Esophagus squamous epithelium (tissue), 4 donors: ENCODE measurements around the gene CD109.

Experiments
- POLR2A ChIP-seq, 4 donors: fragments of 450-650 bp; IDR thresholded peaks; one replicate each; pipeline ENCODE4 v1.6.1; 2017; ENCODE audit warnings: antibody characterized with exemption in 4 of 4, mild to moderate bottlenecking in 4 of 4, moderate library complexity in 3 of 4
- TF ChIP-seq, protein P1 (sequence below), 6 experiments: fragments of 450-650 bp in 4 of 6; fragments of 200-600 bp in 2 of 6; sonication (generic) in 2 of 6; IDR thresholded peaks; one replicate each; pipeline ENCODE4 v1.5.1; 2016 to 2019; ENCODE audit warnings: antibody characterized with exemption in 6 of 6, mild to moderate bottlenecking in 4 of 6, moderate library complexity in 4 of 6

DNA sequence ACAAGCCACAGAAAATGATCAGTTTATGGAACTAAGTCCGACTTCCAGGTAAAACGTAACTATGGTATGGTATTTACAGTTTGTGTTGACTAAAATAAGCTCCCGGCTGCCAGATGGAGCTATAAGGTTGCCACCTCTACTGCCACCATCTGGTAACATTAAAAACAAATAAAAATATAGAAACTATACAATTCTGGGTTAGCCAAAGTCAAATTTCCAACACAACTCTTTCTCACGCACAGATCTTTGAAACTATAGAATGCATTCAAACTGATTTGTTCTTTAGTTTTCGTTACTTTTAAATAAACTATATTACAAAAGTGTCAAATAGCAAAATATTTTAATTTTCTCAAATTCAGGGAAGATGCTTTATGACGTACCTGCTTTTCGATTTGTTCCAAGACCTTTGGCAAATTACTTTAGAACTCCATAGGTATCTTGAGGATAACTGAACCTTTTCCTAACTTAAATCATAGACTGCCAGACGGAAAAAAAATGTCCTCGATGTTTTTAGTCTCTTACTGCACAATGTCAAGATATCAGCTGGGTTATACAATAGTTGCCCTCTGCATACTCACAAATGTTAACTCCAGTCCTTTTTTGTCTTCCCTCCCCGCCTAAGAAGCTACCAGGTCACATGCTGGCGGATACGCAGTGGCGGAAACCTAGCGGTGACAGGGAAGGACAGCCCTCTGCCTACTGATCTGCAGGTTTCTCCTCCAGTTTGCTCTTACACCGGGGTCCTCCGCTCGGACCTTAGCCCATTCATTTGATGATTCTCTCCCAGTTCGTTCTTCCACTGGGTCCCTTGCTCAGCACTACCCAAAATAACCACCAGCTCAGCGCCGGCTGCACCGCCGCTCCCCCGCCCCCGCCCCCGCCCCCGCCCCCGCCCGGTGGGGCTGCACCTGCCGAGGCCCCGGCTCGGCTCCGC, 43.1 kb upstream of the CD109 start:
- TF ChIP-seq, protein P1, sequence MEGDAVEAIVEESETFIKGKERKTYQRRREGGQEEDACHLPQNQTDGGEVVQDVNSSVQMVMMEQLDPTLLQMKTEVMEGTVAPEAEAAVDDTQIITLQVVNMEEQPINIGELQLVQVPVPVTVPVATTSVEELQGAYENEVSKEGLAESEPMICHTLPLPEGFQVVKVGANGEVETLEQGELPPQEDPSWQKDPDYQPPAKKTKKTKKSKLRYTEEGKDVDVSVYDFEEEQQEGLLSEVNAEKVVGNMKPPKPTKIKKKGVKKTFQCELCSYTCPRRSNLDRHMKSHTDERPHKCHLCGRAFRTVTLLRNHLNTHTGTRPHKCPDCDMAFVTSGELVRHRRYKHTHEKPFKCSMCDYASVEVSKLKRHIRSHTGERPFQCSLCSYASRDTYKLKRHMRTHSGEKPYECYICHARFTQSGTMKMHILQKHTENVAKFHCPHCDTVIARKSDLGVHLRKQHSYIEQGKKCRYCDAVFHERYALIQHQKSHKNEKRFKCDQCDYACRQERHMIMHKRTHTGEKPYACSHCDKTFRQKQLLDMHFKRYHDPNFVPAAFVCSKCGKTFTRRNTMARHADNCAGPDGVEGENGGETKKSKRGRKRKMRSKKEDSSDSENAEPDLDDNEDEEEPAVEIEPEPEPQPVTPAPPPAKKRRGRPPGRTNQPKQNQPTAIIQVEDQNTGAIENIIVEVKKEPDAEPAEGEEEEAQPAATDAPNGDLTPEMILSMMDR (IDR thresholded peaks at IDR 0.05) = peak; percentile 11 to 54 (median 25)
- TF ChIP-seq POLR2A (IDR thresholded peaks at IDR 0.05) = no peak
